ENCODE results near the gene OR4Q3.
"Not testable (repeated sequence)": the region's sequence is repeated elsewhere in the genome, so short reads cannot be mapped to it uniquely, and the experiment has no call there.

Gene OR4Q3

GRCh38 chr14:19743256-19743655, at the start of gene OR4Q3:
Gene OR4Q3, plus strand, starts transcription at chr14:19743571.
- no peak for DNase-seq

GRCh38 chr14:19729359-19729758, 14.0 kb upstream of the OR4Q3 start:
- no peak for DNase-seq

GRCh38 chr14:19729763-19730162, 13.6 kb upstream of the OR4Q3 start:
- DNase-seq = no peak

- DNase-seq = not testable (repeated sequence)
Observed at GRCh38 chr14:19733893-19734292, 9.5 kb upstream of the OR4Q3 start.

- not testable (repeated sequence) for DNase-seq
Observed at GRCh38 chr14:19752316-19752715, 8.9 kb downstream of the OR4Q3 start.

- no peak for DNase-seq
Observed at GRCh38 chr14:19754172-19754571, 10.8 kb downstream of the OR4Q3 start.

GRCh38 chr14:19771491-19771890, 28.1 kb downstream of the OR4Q3 start:
- not testable (repeated sequence) for DNase-seq

- DNase-seq = peak; percentile 1
Observed at GRCh38 chr14:19771895-19772430, 28.6 kb downstream of the OR4Q3 start.

GRCh38 chr14:19772454-19772853, 29.1 kb downstream of the OR4Q3 start:
- peak; percentile 20 for DNase-seq

GRCh38 chr14:19773204-19773603, 29.8 kb downstream of the OR4Q3 start, which contains the start of gene OR4M1:
Gene OR4M1, plus strand, starts transcription at chr14:19773504. Its CDS starts 6,819 bp downstream, at chr14:19780323.
- DNase-seq = not testable (repeated sequence)

- no peak for DNase-seq
Observed at GRCh38 chr14:19775587-19775986, 32.2 kb downstream of the OR4Q3 start.

GRCh38 chr14:19785848-19786247, 42.5 kb downstream of the OR4Q3 start:
- DNase-seq = not testable (repeated sequence)

GRCh38 chr14:19787318-19787717, 43.9 kb downstream of the OR4Q3 start:
- not testable (repeated sequence) for DNase-seq

- not testable (repeated sequence) for DNase-seq
Observed at GRCh38 chr14:19788150-19788549, 44.8 kb downstream of the OR4Q3 start.

GRCh38 chr14:19796520-19797108, 53.2 kb downstream of the OR4Q3 start:
- DNase-seq = not testable (repeated sequence)
